Measurements from ENCODE around the gene GPR26.
A peak's percentile ranks its signal among the peaks of the same experiment; 100 is the strongest.

Gene GPR26

GRCh38 chr10:123665491-123666286 is 466 bp upstream of the GPR26 start:
- DNase-seq (ENCODE audit: low read depth), result no peak
- TF ChIP-seq CTCF (conservative IDR thresholded peaks at IDR 0.05; ENCODE audit: low read length), result no peak
- no peak overlapping the region for H3K4me3 ChIP-seq (ENCODE audit: low read length)

GRCh38 chr10:123669886-123670285 is 3.7 kb downstream of the GPR26 start:
- TF ChIP-seq CTCF (conservative IDR thresholded peaks at IDR 0.05; ENCODE audit: low read length), result no peak
- DNase-seq (ENCODE audit: low read depth), result peak; percentile 62
- no peak overlapping the region for H3K4me3 ChIP-seq (ENCODE audit: low read length)

GRCh38 chr10:123673198-123673597 is 7.0 kb downstream of the GPR26 start:
- DNase-seq (ENCODE audit: low read depth), result no peak
- no peak overlapping the region for H3K4me3 ChIP-seq (ENCODE audit: low read length)
- TF ChIP-seq CTCF (conservative IDR thresholded peaks at IDR 0.05; ENCODE audit: low read length), result no peak

GRCh38 chr10:123674741-123675140 is 8.6 kb downstream of the GPR26 start:
- TF ChIP-seq CTCF (conservative IDR thresholded peaks at IDR 0.05; ENCODE audit: low read length), result no peak
- DNase-seq (ENCODE audit: low read depth), result no peak
- no peak overlapping the region for H3K4me3 ChIP-seq (ENCODE audit: low read length)

DNA sequence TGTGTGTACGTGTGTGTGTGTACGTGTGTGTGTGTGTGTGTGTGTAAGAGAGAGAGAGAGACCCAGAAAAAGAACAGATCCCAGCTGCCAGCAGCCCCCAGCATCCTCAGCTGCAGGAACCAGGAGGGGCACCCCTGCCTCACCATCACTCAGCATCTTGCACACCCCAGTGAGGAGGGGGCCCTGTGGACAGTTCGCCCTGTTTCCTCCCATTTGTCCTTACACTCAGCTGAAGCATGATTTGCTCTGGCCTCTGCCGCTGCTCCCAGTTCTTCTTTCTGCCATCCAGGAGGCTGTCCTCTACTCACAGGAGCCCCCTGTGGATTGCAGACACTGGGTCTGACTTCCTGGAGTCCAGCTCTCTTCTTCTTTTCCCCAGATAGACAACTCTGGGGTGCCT is 9.7 kb downstream of the GPR26 start:
- H3K4me3 ChIP-seq (ENCODE audit: low read length), result no peak overlapping the region
- no peak for TF ChIP-seq CTCF (conservative IDR thresholded peaks at IDR 0.05; ENCODE audit: low read length)
- DNase-seq (ENCODE audit: low read depth), result no peak

DNA sequence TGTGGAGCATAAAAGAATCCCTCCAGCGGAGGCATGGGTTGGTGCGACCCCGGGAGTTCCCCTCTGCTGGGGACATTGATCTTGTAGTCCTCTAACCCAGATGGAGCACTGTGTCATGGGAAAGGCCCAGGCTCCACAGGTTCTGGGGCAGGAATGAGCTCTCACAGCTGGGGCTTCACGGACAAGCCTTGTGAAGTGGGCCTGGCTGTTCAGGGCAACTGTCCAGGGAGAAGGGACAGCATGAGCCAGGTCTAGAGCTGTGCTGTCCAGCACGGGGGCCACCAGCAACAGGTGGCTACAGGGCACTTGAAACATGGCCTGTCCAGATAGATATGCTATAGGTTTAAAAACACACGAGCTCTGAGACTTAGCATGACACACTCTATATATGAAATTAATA is 11.4 kb downstream of the GPR26 start:
- DNase-seq (ENCODE audit: low read depth), result no peak
- H3K4me3 ChIP-seq (ENCODE audit: low read length), result no peak overlapping the region
- no peak for TF ChIP-seq CTCF (conservative IDR thresholded peaks at IDR 0.05; ENCODE audit: low read length)

- TF ChIP-seq CTCF (conservative IDR thresholded peaks at IDR 0.05; ENCODE audit: low read length), result 0 out of 2 replicates have a peak, but pooled peaks have one; percentile 23
- no peak for DNase-seq (ENCODE audit: low read depth)
- H3K4me3 ChIP-seq (ENCODE audit: low read length), result no peak overlapping the region
Measured at GRCh38 chr10:123678376-123678775, 12.2 kb downstream of the GPR26 start.

Data from AG10803 (cell line).